ENCODE data around the gene EVC2.

The EVC2 gene

GRCh38 chr4:5747738-5748375, 39.5 kb upstream of the EVC2 start:
- H3K9me2 ChIP-seq (replicated peaks; ENCODE audit: low read depth, low read length), result no peaks in the 10 kb centered on the region
- H2AFZ ChIP-seq (ENCODE audit: low read length), result no peak overlapping the region
- H4K20me1 ChIP-seq (ENCODE audit: insufficient read depth, low read length, poor library complexity, severe bottlenecking), result no peaks in the 10 kb centered on the region
- H3K4me2 ChIP-seq (ENCODE audit: low read depth, low read length, poor library complexity, severe bottlenecking), result no peak overlapping the region
- H3K4me3 ChIP-seq (ENCODE audit: low read length, poor library complexity, severe bottlenecking), result no peak overlapping the region
- no peak overlapping the region for H3K9ac ChIP-seq (ENCODE audit: low read depth, low read length, poor library complexity, severe bottlenecking)
- no peak for TF ChIP-seq CTCF (conservative IDR thresholded peaks at IDR 0.05; ENCODE audit: low read length)
- TF ChIP-seq EZH2phosphoT487 (IDR thresholded peaks at IDR 0.05; ENCODE audit: borderline replicate concordance), result no peak
- no peaks in the 10 kb centered on the region for H3K27me3 ChIP-seq (ENCODE audit: insufficient read depth, low read length, poor library complexity, severe bottlenecking)
- H3K4me1 ChIP-seq (ENCODE audit: insufficient read depth, low read length, poor library complexity, severe bottlenecking), result no peaks in the 10 kb centered on the region
- no peaks in the 10 kb centered on the region for H3K36me3 ChIP-seq (ENCODE audit: insufficient read depth, low read length)
- H3K79me2 ChIP-seq (ENCODE audit: insufficient read depth, low read length), result no peaks in the 10 kb centered on the region
- H3K9me3 ChIP-seq (ENCODE audit: insufficient read depth, low read depth, low read length), result peaks cover 8% of the 10 kb centered on the region; the same call in 1 of the 2 replicates
- no peaks in the 10 kb centered on the region for H3F3A ChIP-seq (ENCODE audit: low read depth)

GRCh38 chr4:5746829-5747737, 38.7 kb upstream of the EVC2 start:
- Histone ChIP-seq H3K4me3 (ENCODE audit: low read length, poor library complexity, severe bottlenecking) (no peak overlapping the region), H3K4me2 (ENCODE audit: low read depth, low read length, poor library complexity, severe bottlenecking) (no peak overlapping the region), H3K9ac (ENCODE audit: low read depth, low read length, poor library complexity, severe bottlenecking) (no peak overlapping the region), H3K27me3 (ENCODE audit: insufficient read depth, low read length, poor library complexity, severe bottlenecking) (no peaks in the 10 kb centered on the region), H3K9me3 (ENCODE audit: insufficient read depth, low read depth, low read length) (peaks cover 4% of the 10 kb centered on the region; the same call in 1 of the 2 replicates), H2AFZ (ENCODE audit: low read length) (no peak overlapping the region), H3F3A (ENCODE audit: low read depth) (no peaks in the 10 kb centered on the region), H3K79me2 (ENCODE audit: insufficient read depth, low read length) (no peaks in the 10 kb centered on the region), H3K9me2 (replicated peaks; ENCODE audit: low read depth, low read length) (no peaks in the 10 kb centered on the region), H4K20me1 (ENCODE audit: insufficient read depth, low read length, poor library complexity, severe bottlenecking) (no peaks in the 10 kb centered on the region), H3K4me1 (ENCODE audit: insufficient read depth, low read length, poor library complexity, severe bottlenecking) (no peaks in the 10 kb centered on the region), H3K36me3 (ENCODE audit: insufficient read depth, low read length) (no peaks in the 10 kb centered on the region)
- TF ChIP-seq CTCF (conservative IDR thresholded peaks at IDR 0.05; ENCODE audit: low read length) (no peak), EZH2phosphoT487 (IDR thresholded peaks at IDR 0.05; ENCODE audit: borderline replicate concordance) (no peak)

- Histone ChIP-seq H3F3A (ENCODE audit: low read depth) (no peaks in the 10 kb centered on the region), H3K4me1 (ENCODE audit: insufficient read depth, low read length, poor library complexity, severe bottlenecking) (no peaks in the 10 kb centered on the region), H3K4me3 (ENCODE audit: low read length, poor library complexity, severe bottlenecking) (no peak overlapping the region), H3K79me2 (ENCODE audit: insufficient read depth, low read length) (no peaks in the 10 kb centered on the region), H3K9me3 (ENCODE audit: insufficient read depth, low read depth, low read length) (peaks cover 4% of the 10 kb centered on the region; the same call in 1 of the 2 replicates), H3K9me2 (replicated peaks; ENCODE audit: low read depth, low read length) (no peaks in the 10 kb centered on the region), H3K27me3 (ENCODE audit: insufficient read depth, low read length, poor library complexity, severe bottlenecking) (no peaks in the 10 kb centered on the region), H3K4me2 (ENCODE audit: low read depth, low read length, poor library complexity, severe bottlenecking) (no peak overlapping the region), H3K36me3 (ENCODE audit: insufficient read depth, low read length) (no peaks in the 10 kb centered on the region), H4K20me1 (ENCODE audit: insufficient read depth, low read length, poor library complexity, severe bottlenecking) (no peaks in the 10 kb centered on the region), H2AFZ (ENCODE audit: low read length) (no peak overlapping the region), H3K9ac (ENCODE audit: low read depth, low read length, poor library complexity, severe bottlenecking) (no peak overlapping the region)
- TF ChIP-seq CTCF (conservative IDR thresholded peaks at IDR 0.05; ENCODE audit: low read length), result no peak
- TF ChIP-seq EZH2phosphoT487 (IDR thresholded peaks at IDR 0.05; ENCODE audit: borderline replicate concordance), result no peak
Measured at GRCh38 chr4:5746250-5746649, 37.9 kb upstream of the EVC2 start.
